Pancreas (tissue), 10 donors: ENCODE data around the gene GABRB3. TPM values are rescaled to one million over a fixed set of nuclear protein-coding genes. Genes with fewer than 3 reads are reported as not detected.

ENCODE experiments used
- ATAC-seq, 4 donors: fragments of 200-7000 bp; cut with Tn5 transposase; one replicate each; pipeline versions ENCODE4 v1.8.0 to v1.9.1; 2020; ENCODE audit warnings: mild to moderate bottlenecking in 4 of 4, moderate library complexity in 4 of 4
- DNase-seq, 6 donors: peaks; one replicate each; pipeline ENCODE4 v3.0.0-alpha.2; 2020
- FAIRE-seq: peaks from 2 replicates; lab custom pipeline; 2012; peaks lifted over from hg19 to GRCh38; lab: Jason Lieb, UNC
- H3K27ac ChIP-seq, 4 donors: fragments of 200-600 bp; sonication (generic); 1 replicate in 3 of 4; 2 replicates in 1 of 4; pipeline versions ENCODE4 v1.5.0 to v1.8.0; 2020
- H3K27me3 ChIP-seq, 4 donors: fragments of 200-600 bp; one replicate each; pipeline ENCODE4 v1.8.0; 2021
- H3K36me3 ChIP-seq, 3 donors: fragments of 200-600 bp; sonication (generic) in 1 of 3; one replicate each; pipeline versions ENCODE4 v1.5.0 to v1.8.0; 2020 to 2021
- H3K4me1 ChIP-seq, 3 donors: fragments of 200-600 bp; one replicate each; pipeline ENCODE4 v1.8.0; 2021
- H3K4me3 ChIP-seq, 4 donors: fragments of 200-600 bp; sonication (generic) in 2 of 4; one replicate each; pipeline versions ENCODE4 v1.5.0 to v1.8.0; 2020 to 2021
- H3K9me3 ChIP-seq, 4 donors: fragments of 200-600 bp; one replicate each; pipeline ENCODE4 v1.8.0; 2021
- CTCF ChIP-seq, 4 donors: fragments of 200-600 bp; sonication (generic) in 3 of 4; IDR thresholded peaks; one replicate each; pipeline versions ENCODE4 v1.5.0 to v1.8.0; 2021; ENCODE audit warnings: antibody characterized with exemption in 4 of 4
- WGBS, 2 donors: extraction: QIAGEN DNeasy Blood & Tissue Kit; methylation state at CpG; one replicate each; pipeline ENCODE4 v1.1.7; 2013; 5-methylcytosine and 5-hydroxymethylcytosine counted together
- intact Hi-C, 3 donors: fragments of 100-400 bp; cut with DNase I; formaldehyde crosslinking; loops; one replicate each; pipeline versions ENCODE4 v1.11.1 to v1.14.2; 2022
- polyA plus RNA-seq, 2 donors: library from polyadenylated mRNA; stranded (reverse); fragments of 200-250 nt; gene quantifications; one replicate each; pipeline ENCODE4 v1.2.3, GENCODE V29; 2013
- total RNA-seq, 6 donors: library from RNA; stranded (reverse); fragmentation: NEBNext Ultra II Directional in 4 of 6; extraction: Animal tissue kit (Norgen Biotek cat#: 25700) in 4 of 6; gene quantifications; one replicate each; pipeline versions ENCODE4 v1.2.1 to v1.2.4, GENCODE V29; 2021 to 2023
- donor health status: healthy with polysubstance abuse.
- donor health status: DM: no; HTN: no; CAD: no; lungs with moderate emphysema.
- donor health status: DM: no; HTN: no; CAD: no.
- donor health status: control.
- donor health status: control.
- donor health status: Bipolar disorder and iron deficiency.
- donor health status: DM: yes; HTN: yes; CAD: no.
- donor health status: DM: no; HTN: no; CAD: no.
- donor health status: DM: no; HTN: no; CAD: no.
- donor health status: DM: yes; HTN: yes; CAD: no.

The GABRB3 gene
- total and polyA plus RNA-seq, 8 donors: 1.3 to 11.4 (median 9.5) TPM

GRCh38 chr15:26702381-26702780 is 70.5 kb downstream of the GABRB3 start:
- Histone ChIP-seq H3K36me3 (no peaks in the 10 kb centered on the region), H3K9me3 (no peaks in the 10 kb centered on the region), H3K4me1 (no peaks in the 10 kb centered on the region), H3K27me3 (peaks cover 0 to 7% (median 0%) of the 10 kb centered on the region in 4 donors), H3K27ac (no peak overlapping the region), H3K4me3 (no peak overlapping the region)
- TF ChIP-seq CTCF (IDR thresholded peaks at IDR 0.05): no peak
- no peak for ATAC-seq
- intact Hi-C loops: no loop called here
- 40 to 45% methylated on average over 1 of the region's 1 CpG for WGBS, 2 donors
- no peak for FAIRE-seq
- no peak for DNase-seq

GRCh38 chr15:26698555-26698954 is 74.3 kb downstream of the GABRB3 start:
- Histone ChIP-seq H3K27me3 (peaks cover 0 to 7% (median 0%) of the 10 kb centered on the region in 4 donors), H3K36me3 (no peaks in the 10 kb centered on the region), H3K4me3 (no peak overlapping the region), H3K9me3 (no peaks in the 10 kb centered on the region), H3K4me1 (no peaks in the 10 kb centered on the region), H3K27ac (no peak overlapping the region)
- intact Hi-C loops: no loop called here
- no peak for TF ChIP-seq CTCF (IDR thresholded peaks at IDR 0.05)
- no peak for FAIRE-seq
- no peak for ATAC-seq
- WGBS, 2 donors: 50 to 53% methylated on average over 5 of the region's 5 CpGs
- DNase-seq: no peak

GRCh38 chr15:26697913-26698312 is 75.0 kb downstream of the GABRB3 start:
- DNase-seq (no peak), FAIRE-seq (no peak), ATAC-seq (no peak)
- no peaks in the 10 kb centered on the region for H3K9me3 ChIP-seq
- WGBS, 2 donors: 50 to 62% methylated on average over 6 of the region's 6 CpGs
- TF ChIP-seq CTCF (IDR thresholded peaks at IDR 0.05): no peak
- H3K27ac ChIP-seq: no peak overlapping the region
- H3K27me3 ChIP-seq: peaks cover 0 to 7% (median 0%) of the 10 kb centered on the region in 4 donors
- intact Hi-C loops: no loop called here
- H3K4me3 ChIP-seq: no peak overlapping the region
- no peaks in the 10 kb centered on the region for H3K36me3 ChIP-seq
- no peaks in the 10 kb centered on the region for H3K4me1 ChIP-seq

GRCh38 chr15:26691249-26691648 is 81.6 kb downstream of the GABRB3 start:
- no peak for FAIRE-seq
- no peak overlapping the region for H3K27ac ChIP-seq
- no peaks in the 10 kb centered on the region for H3K27me3 ChIP-seq
- no peaks in the 10 kb centered on the region for H3K9me3 ChIP-seq
- no peak for ATAC-seq
- intact Hi-C loops: no loop called here
- TF ChIP-seq CTCF (IDR thresholded peaks at IDR 0.05): no peak
- DNase-seq: no peak
- no peaks in the 10 kb centered on the region for H3K36me3 ChIP-seq
- no peaks in the 10 kb centered on the region for H3K4me1 ChIP-seq
- H3K4me3 ChIP-seq: no peak overlapping the region
- 71 to 76% methylated on average over 4 of the region's 4 CpGs for WGBS, 2 donors

- H3K27ac ChIP-seq: no peak overlapping the region
- ATAC-seq (no peak), DNase-seq (no peak), FAIRE-seq (no peak)
- no peak for TF ChIP-seq CTCF (IDR thresholded peaks at IDR 0.05)
- no peaks in the 10 kb centered on the region for H3K36me3 ChIP-seq
- intact Hi-C loops: no loop called here
- 57 to 68% methylated on average over 2 of the region's 2 CpGs for WGBS, 2 donors
- no peak overlapping the region for H3K4me3 ChIP-seq
- no peaks in the 10 kb centered on the region for H3K27me3 ChIP-seq
- H3K4me1 ChIP-seq: no peaks in the 10 kb centered on the region
- H3K9me3 ChIP-seq: no peaks in the 10 kb centered on the region
Measured at GRCh38 chr15:26690778-26691177, 82.1 kb downstream of the GABRB3 start.
